HL-60 (cell line): ENCODE results near the gene LOXL1.

Experiments
- DNase-seq, 2 experiments: peaks; one replicate each; pipeline ENCODE4 v3.0.0-alpha.2; 2010 to 2020; ENCODE audit warnings: low read depth in 1 of 2, low spot score in 1 of 2
- H3K27ac ChIP-seq: fragments of 250-450 bp; sonication (Bioruptor Pico); replicated peaks from 2 replicates; pipeline ENCODE4 v1.5.1; 2020; ENCODE audit warnings: mild to moderate bottlenecking, moderate library complexity
- H3K27me3 ChIP-seq: fragments of 250-450 bp; sonication (Bioruptor Pico); 2 replicates; pipeline ENCODE4 v1.5.1; 2021; ENCODE audit warnings: mild to moderate bottlenecking, moderate library complexity; ENCODE audit not compliant: insufficient read depth, poor library complexity, severe bottlenecking
- H3K4me3 ChIP-seq: replicated peaks from 2 replicates; pipeline ENCODE4 v1.5.1; 2011; ENCODE audit warnings: mild to moderate bottlenecking, control low read depth, low read length; ENCODE audit not compliant: insufficient read depth
- CTCF ChIP-seq: IDR thresholded peaks from one replicate; pipeline ENCODE4 v1.5.1; 2011; ENCODE audit warnings: low read length, control low read depth, inconsistent platforms; ENCODE audit not compliant: insufficient read depth
- GABPA ChIP-seq: IDR thresholded peaks from 2 replicates; pipeline ENCODE4 v1.6.1; 2012; ENCODE audit warnings: low read depth
- POLR2AphosphoS5 ChIP-seq: IDR thresholded peaks from 2 replicates; pipeline ENCODE4 v1.6.1; 2012; ENCODE audit warnings: low read depth
- REST ChIP-seq: IDR thresholded peaks from 2 replicates; pipeline ENCODE4 v1.6.1; 2012; ENCODE audit warnings: low read depth; ENCODE audit not compliant: insufficient replicate concordance
- SPI1 ChIP-seq: IDR thresholded peaks from 2 replicates; pipeline ENCODE4 v1.6.1; 2012; ENCODE audit warnings: low read depth, mild to moderate bottlenecking, borderline replicate concordance

LOXL1 gene

DNA sequence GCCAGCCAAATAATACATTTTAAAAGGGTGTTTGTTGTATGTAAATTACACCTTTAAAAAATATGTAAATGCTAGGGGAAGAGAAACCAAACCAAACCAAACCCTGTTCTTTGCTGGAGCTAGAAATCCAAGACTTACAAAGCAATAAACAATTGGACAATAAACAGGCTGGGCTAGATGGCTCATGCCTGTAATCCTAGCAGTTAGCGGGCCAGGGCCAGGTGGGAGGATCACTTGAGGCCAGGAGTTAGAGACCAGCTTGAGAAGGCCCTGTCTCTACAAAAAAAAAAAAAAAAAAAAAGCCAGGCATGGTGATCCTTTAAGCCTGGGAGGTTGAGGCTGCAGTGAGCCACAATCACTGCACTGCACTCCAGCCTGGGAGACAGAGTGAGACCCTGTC, 53.4 kb downstream of the LOXL1 start:
- Histone ChIP-seq H3K27ac (no peak overlapping the region), H3K4me3 (no peak overlapping the region), H3K27me3 (no peaks in the 10 kb centered on the region)
- TF ChIP-seq POLR2AphosphoS5, result no peak
- no peak for TF ChIP-seq CTCF
- DNase-seq, result no peak

GRCh38 chr15:73981761-73982221, 55.5 kb downstream of the LOXL1 start:
- DNase-seq, result no peak
- Histone ChIP-seq H3K27me3 (no peaks in the 10 kb centered on the region), H3K27ac (no peak overlapping the region), H3K4me3 (no peak overlapping the region)
- no peak for TF ChIP-seq SPI1
- TF ChIP-seq CTCF, result no peak
- no peak for TF ChIP-seq REST
- no peak for TF ChIP-seq POLR2AphosphoS5
- no peak for TF ChIP-seq GABPA

DNA sequence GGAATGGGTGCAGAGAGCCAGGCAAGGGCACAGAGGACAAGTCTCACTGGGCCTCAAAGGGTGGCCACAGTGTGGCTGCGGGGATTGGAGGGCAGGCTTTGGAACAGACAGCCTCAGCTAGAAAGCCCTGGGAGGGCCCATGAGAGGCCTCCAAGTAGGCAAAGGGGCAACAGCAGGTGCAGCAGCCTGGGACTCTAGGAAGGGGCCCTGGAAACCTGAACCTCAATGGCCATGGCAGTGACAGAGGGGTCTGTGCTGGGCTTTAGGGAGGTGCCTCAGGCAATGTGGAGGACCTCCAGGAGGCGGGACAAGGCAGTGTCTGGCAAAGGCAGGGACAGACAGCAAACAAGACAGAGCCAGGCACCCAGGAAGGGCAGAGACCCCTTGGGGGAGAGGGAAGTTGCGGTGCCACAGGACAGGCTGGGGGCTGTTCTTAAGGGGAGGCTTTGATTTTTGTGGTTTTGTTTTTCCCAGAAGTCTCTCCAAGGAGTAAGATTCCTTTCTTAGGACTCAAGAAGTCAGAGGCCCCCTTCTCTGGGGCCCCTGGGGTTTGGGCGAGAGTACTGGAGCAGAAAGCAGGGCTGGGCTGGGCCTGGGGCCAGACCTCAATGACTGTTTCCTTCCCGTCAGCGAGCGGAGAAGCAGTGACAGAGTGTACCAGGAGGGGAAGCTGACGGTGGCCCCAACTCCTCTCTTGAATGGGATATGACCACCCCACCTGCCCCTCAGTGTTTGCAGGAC, 56.1 kb downstream of the LOXL1 start:
- H3K27me3 ChIP-seq, result no peaks in the 10 kb centered on the region
- peak in 1 of 2 experiments; percentile 59 for DNase-seq
- no peak for TF ChIP-seq POLR2AphosphoS5
- TF ChIP-seq CTCF, result no peak
- no peak for TF ChIP-seq SPI1
- TF ChIP-seq REST, result no peak
- no peak for TF ChIP-seq GABPA
- no peak overlapping the region for H3K4me3 ChIP-seq
- H3K27ac ChIP-seq, result peak overlapping the region; percentile 16; the same call in 1 of the 2 replicates

DNA sequence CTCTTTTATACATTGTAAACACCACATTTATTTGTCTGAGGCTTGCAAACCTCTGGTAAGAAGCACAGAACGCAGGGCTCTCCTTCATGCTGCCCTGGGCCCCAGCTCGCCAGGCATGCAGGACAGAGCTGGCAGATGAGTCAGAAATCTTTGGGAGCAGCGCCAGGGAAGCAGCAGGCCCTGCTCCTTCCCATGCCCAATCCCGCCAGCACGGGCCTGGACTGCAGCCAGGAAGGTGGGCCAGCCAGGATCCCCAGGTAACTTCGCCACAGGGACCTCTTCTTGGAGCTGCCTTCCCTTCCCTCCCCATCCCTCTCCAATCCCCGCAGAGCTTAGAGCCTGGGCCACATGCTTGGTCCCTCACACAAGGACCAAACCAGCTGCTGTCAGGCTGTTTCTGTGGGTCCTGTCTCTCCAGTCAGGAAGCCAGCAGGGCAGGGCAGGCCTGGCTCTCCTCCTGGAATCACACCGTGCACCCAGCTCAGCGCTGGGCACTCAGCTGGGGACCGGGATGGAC, 57.0 kb downstream of the LOXL1 start:
- Histone ChIP-seq H3K27me3 (no peaks in the 10 kb centered on the region), H3K4me3 (no peak overlapping the region), H3K27ac (peak overlapping the region; percentile 16; the same call in 1 of the 2 replicates)
- no peak for DNase-seq
- TF ChIP-seq GABPA (no peak), POLR2AphosphoS5 (no peak), REST (no peak), CTCF (no peak), SPI1 (no peak)
